DND-41 (cell line): ENCODE data around the gene CPM.

Experiments
- ATAC-seq: fragments of 200-7000 bp; cut with Tn5 transposase; 3 replicates; pipeline ENCODE4 v1.9.1; 2021; ENCODE audit warnings: low read depth; ENCODE audit not compliant: insufficient read depth
- DNase-seq: peaks from one replicate; pipeline ENCODE4 v3.0.0-alpha.2; 2020
- H2AFZ ChIP-seq: 2 replicates; pipeline ENCODE4 v1.6.0; 2012; ENCODE audit warnings: low read depth, low read length
- H3K27ac ChIP-seq: 2 replicates; pipeline ENCODE4 v1.5.1; 2012; ENCODE audit warnings: low read length, inconsistent platforms
- H3K27me3 ChIP-seq: fragments of 200-600 bp; sonication (generic); 2 replicates; pipeline ENCODE4 v1.6.0; 2012; ENCODE audit warnings: low read length, mild to moderate bottlenecking, inconsistent platforms; ENCODE audit not compliant: insufficient read depth, poor library complexity
- H3K36me3 ChIP-seq: 2 replicates; pipeline ENCODE4 v1.5.1; 2012; ENCODE audit warnings: low read length, inconsistent platforms; ENCODE audit not compliant: insufficient read depth
- H3K4me1 ChIP-seq: 2 replicates; pipeline ENCODE4 v1.5.1; 2012; ENCODE audit warnings: mild to moderate bottlenecking, low read length; ENCODE audit not compliant: insufficient read depth
- H3K4me2 ChIP-seq: 2 replicates; pipeline ENCODE4 v1.6.0; 2012; ENCODE audit warnings: mild to moderate bottlenecking, moderate library complexity, low read length, inconsistent platforms; ENCODE audit not compliant: insufficient read depth
- H3K4me3 ChIP-seq, 2 experiments: fragments of 200-600 bp in 1 of 2; shearing (Covaris generic) in 1 of 2; 2 replicates each; pipeline ENCODE4 v1.5.1; 2012 to 2016; ENCODE audit warnings: inconsistent platforms in 2 of 2, low read length in 2 of 2, mild to moderate bottlenecking in 2 of 2, low read depth in 1 of 2, moderate library complexity in 1 of 2
- H3K79me2 ChIP-seq: 2 replicates; pipeline ENCODE4 v1.6.0; 2012; ENCODE audit warnings: low read length, inconsistent platforms; ENCODE audit not compliant: insufficient read depth
- H3K9ac ChIP-seq: 2 replicates; pipeline ENCODE4 v1.6.0; 2012; ENCODE audit warnings: low read depth, mild to moderate bottlenecking, inconsistent platforms, low read length, moderate library complexity
- H3K9me3 ChIP-seq: 2 replicates; pipeline ENCODE4 v1.5.1; 2012; ENCODE audit warnings: low read length, moderate library complexity, mild to moderate bottlenecking, inconsistent platforms; ENCODE audit not compliant: insufficient read depth, severe bottlenecking
- H4K20me1 ChIP-seq: 2 replicates; pipeline ENCODE4 v1.6.0; 2012; ENCODE audit warnings: low read length; ENCODE audit not compliant: insufficient read depth
- EZH2 ChIP-seq: IDR thresholded peaks from 3 replicates; pipeline ENCODE4 v1.6.1; 2012; ENCODE audit warnings: borderline replicate concordance, low read depth, mild to moderate bottlenecking, moderate library complexity, low read length, inconsistent platforms; ENCODE audit not compliant: severe bottlenecking
- TF ChIP-seq, protein P1 (sequence below): IDR thresholded peaks from 2 replicates; pipeline ENCODE4 v1.5.1; 2012; ENCODE audit warnings: borderline replicate concordance, low read length, moderate library complexity, mild to moderate bottlenecking; ENCODE audit not compliant: poor library complexity, severe bottlenecking; ENCODE audit errors: extremely low read depth

Gene CPM

DNA sequence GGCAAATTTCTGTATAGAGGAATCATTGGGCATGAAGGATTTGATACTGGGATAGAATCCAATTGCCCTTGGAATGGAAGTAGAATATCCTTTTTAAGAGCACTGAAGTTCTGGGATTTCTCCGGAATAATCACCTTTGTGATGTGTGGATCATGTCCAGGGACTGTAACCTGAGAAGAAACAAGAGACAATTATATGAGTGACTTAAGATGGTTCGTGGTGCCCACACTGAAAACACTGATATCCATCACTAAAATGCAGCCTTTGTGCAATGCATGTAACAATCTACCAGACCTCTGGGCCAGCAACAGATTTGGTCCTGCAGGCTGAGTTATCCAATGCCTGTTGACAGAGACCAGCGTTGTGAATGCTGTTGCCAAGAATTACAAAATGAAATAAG lies 76.5 kb downstream of the CPM start:
- no peaks in the 10 kb centered on the region for H3K9me3 ChIP-seq
- no peak overlapping the region for H3K4me2 ChIP-seq
- H3K4me1 ChIP-seq = no peaks in the 10 kb centered on the region
- no peaks in the 10 kb centered on the region for H3K36me3 ChIP-seq
- no peak overlapping the region for H2AFZ ChIP-seq
- H3K27ac ChIP-seq = no peak overlapping the region
- H3K9ac ChIP-seq = no peak overlapping the region
- ATAC-seq (no peak), DNase-seq (no peak)
- H4K20me1 ChIP-seq = no peaks in the 10 kb centered on the region
- H3K27me3 ChIP-seq = no peaks in the 10 kb centered on the region
- H3K4me3 ChIP-seq = no peak overlapping the region
- TF ChIP-seq, protein P1, sequence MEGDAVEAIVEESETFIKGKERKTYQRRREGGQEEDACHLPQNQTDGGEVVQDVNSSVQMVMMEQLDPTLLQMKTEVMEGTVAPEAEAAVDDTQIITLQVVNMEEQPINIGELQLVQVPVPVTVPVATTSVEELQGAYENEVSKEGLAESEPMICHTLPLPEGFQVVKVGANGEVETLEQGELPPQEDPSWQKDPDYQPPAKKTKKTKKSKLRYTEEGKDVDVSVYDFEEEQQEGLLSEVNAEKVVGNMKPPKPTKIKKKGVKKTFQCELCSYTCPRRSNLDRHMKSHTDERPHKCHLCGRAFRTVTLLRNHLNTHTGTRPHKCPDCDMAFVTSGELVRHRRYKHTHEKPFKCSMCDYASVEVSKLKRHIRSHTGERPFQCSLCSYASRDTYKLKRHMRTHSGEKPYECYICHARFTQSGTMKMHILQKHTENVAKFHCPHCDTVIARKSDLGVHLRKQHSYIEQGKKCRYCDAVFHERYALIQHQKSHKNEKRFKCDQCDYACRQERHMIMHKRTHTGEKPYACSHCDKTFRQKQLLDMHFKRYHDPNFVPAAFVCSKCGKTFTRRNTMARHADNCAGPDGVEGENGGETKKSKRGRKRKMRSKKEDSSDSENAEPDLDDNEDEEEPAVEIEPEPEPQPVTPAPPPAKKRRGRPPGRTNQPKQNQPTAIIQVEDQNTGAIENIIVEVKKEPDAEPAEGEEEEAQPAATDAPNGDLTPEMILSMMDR = no peak
- no peak for TF ChIP-seq EZH2
- H3K79me2 ChIP-seq = no peaks in the 10 kb centered on the region

DNA sequence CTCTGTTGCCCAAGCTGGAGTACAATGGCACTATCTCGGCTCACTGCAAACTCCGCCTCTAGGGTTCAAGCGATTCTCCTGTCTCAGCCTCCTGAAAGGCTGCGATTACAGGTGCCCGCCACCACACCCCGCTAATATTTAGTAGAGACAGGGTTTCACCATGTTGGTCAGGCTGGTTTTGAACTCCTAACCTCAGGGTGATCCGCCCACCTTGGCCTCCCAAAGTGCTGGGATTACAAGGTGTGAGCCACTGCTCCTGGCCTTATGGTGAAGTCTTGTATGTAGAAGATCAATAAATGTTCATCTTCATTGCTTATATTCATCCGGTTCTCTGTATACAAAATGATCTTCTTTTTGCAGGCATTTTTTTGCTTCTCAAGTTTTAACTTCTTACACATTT lies 77.2 kb downstream of the CPM start:
- Histone ChIP-seq H3K9ac (no peak overlapping the region), H3K4me2 (no peak overlapping the region), H3K4me1 (no peaks in the 10 kb centered on the region), H3K4me3 (no peak overlapping the region), H4K20me1 (no peaks in the 10 kb centered on the region), H3K79me2 (no peaks in the 10 kb centered on the region), H3K27me3 (no peaks in the 10 kb centered on the region), H2AFZ (no peak overlapping the region), H3K27ac (no peak overlapping the region), H3K36me3 (no peaks in the 10 kb centered on the region), H3K9me3 (no peaks in the 10 kb centered on the region)
- TF ChIP-seq EZH2 = no peak
- ATAC-seq (no peak), DNase-seq (no peak)

DNA sequence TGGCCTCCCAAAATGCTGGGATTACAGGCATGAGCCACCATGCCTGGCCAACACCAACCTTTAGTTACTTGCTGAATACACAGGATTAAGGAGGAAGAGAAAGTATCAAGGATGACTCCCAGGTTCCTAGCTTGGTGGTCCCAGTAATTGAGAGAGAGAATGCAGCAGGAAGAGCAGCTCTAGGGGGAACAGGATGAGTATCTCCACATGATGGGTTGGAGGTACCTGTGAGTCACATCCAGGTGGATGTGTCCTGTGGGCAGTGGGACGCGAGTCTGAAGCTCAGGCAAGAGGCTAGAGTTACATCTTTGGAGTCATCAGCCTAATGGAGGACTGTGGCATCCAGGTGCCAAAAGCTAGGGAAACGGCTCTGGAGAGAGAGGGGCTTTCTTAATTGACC lies 77.9 kb downstream of the CPM start:
- no peaks in the 10 kb centered on the region for H3K79me2 ChIP-seq
- no peak for DNase-seq
- H3K27me3 ChIP-seq = no peaks in the 10 kb centered on the region
- no peak for ATAC-seq
- H3K4me3 ChIP-seq = no peak overlapping the region
- H3K27ac ChIP-seq = no peak overlapping the region
- H3K9ac ChIP-seq = no peak overlapping the region
- H3K9me3 ChIP-seq = no peaks in the 10 kb centered on the region
- no peak overlapping the region for H3K4me2 ChIP-seq
- no peaks in the 10 kb centered on the region for H3K36me3 ChIP-seq
- H4K20me1 ChIP-seq = no peaks in the 10 kb centered on the region
- no peak overlapping the region for H2AFZ ChIP-seq
- TF ChIP-seq, protein P1 = no peak
- TF ChIP-seq EZH2 = no peak
- no peaks in the 10 kb centered on the region for H3K4me1 ChIP-seq

DNA sequence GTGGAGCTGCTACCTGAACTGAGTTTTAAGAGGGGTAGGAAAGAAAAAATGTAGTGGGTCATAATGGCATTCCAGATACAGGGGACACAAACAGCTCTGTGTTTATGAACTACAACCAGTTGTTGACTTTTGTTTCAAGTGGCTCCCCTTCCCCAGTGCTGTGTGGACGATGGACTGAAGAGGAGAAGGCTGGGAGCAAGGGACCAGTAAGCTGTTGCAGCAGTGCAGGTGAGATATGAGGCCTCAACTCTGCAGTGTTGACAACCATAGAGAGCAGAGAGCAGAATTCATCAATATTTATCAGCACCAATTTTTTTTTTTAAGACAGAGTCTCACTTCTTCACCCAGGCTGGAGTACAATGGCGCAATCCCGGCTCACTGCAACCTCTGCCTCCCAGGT lies 78.4 kb downstream of the CPM start:
- TF ChIP-seq, protein P1 = no peak
- no peak for TF ChIP-seq EZH2
- Histone ChIP-seq H3K9ac (no peak overlapping the region), H3K36me3 (no peaks in the 10 kb centered on the region), H2AFZ (no peak overlapping the region), H3K4me3 (no peak overlapping the region), H3K4me1 (no peaks in the 10 kb centered on the region), H3K79me2 (no peaks in the 10 kb centered on the region), H3K27ac (no peak overlapping the region), H4K20me1 (no peaks in the 10 kb centered on the region), H3K27me3 (no peaks in the 10 kb centered on the region), H3K4me2 (no peak overlapping the region), H3K9me3 (no peaks in the 10 kb centered on the region)
- no peak for ATAC-seq
- DNase-seq = no peak
